Adipocyte (in vitro differentiated cells): ENCODE data around the gene NKAIN1.

ENCODE experiments used
- DNase-seq: peaks from one replicate; pipeline ENCODE4 v3.0.0-alpha.2; 2015; ENCODE audit warnings: low read depth
- H3K27me3 ChIP-seq: replicated peaks from 2 replicates; pipeline ENCODE4 v1.7.0; 2013; ENCODE audit warnings: mild to moderate bottlenecking, low read length, moderate library complexity; ENCODE audit not compliant: control insufficient read depth, insufficient read depth
- H3K36me3 ChIP-seq: 2 replicates; pipeline ENCODE4 v1.7.0; 2013; ENCODE audit warnings: low read length, mild to moderate bottlenecking, moderate library complexity; ENCODE audit not compliant: control insufficient read depth, insufficient read depth, severe bottlenecking
- H3K4me1 ChIP-seq: 2 replicates; pipeline ENCODE4 v1.7.0; 2013; ENCODE audit warnings: mild to moderate bottlenecking, low read length, moderate library complexity; ENCODE audit not compliant: control insufficient read depth, insufficient read depth
- H3K4me3 ChIP-seq: 2 replicates; pipeline ENCODE4 v1.7.0; 2013; ENCODE audit warnings: mild to moderate bottlenecking, low read length, moderate library complexity
- H3K9ac ChIP-seq: 2 replicates; pipeline ENCODE4 v1.7.0; 2013; ENCODE audit warnings: mild to moderate bottlenecking, low read length, moderate library complexity
- H3K9me3 ChIP-seq: 2 replicates; pipeline ENCODE4 v1.7.0; 2013; ENCODE audit warnings: mild to moderate bottlenecking, low read length, moderate library complexity; ENCODE audit not compliant: control insufficient read depth

NKAIN1 gene

GRCh38 chr1:31232689-31233088 is 7.0 kb downstream of the NKAIN1 start:
- peaks cover 28% of the 10 kb centered on the region for H3K27me3 ChIP-seq
- DNase-seq, result no peak
- no peak overlapping the region for H3K4me3 ChIP-seq
- no peaks in the 10 kb centered on the region for H3K9me3 ChIP-seq
- H3K36me3 ChIP-seq, result no peaks in the 10 kb centered on the region
- no peaks in the 10 kb centered on the region for H3K4me1 ChIP-seq
- no peak overlapping the region for H3K9ac ChIP-seq

GRCh38 chr1:31231802-31232201 is 7.9 kb downstream of the NKAIN1 start:
- no peaks in the 10 kb centered on the region for H3K9me3 ChIP-seq
- no peaks in the 10 kb centered on the region for H3K4me1 ChIP-seq
- no peaks in the 10 kb centered on the region for H3K36me3 ChIP-seq
- no peak for DNase-seq
- peaks cover 24% of the 10 kb centered on the region for H3K27me3 ChIP-seq
- H3K4me3 ChIP-seq, result no peak overlapping the region
- H3K9ac ChIP-seq, result no peak overlapping the region

DNA sequence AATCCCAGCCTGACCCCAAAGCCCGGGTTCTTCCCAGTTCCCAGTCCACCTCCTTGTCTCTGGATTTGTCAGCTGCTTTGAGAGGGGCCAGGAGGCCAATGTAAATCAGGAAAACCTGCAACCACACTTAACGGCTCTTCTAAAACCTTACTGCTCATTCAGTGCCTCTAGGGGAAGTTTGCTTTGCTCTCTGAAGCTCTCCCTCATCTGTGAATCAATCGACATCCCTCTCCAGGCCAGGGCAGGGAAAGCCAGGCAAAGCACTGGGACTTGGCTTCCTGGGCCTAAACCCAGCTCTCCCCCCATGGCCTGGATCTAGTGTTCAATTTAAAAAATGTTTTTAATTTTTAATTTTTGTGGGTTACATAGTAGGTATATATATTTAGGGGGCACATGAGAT is 9.3 kb downstream of the NKAIN1 start:
- Histone ChIP-seq H3K27me3 (peaks cover 15% of the 10 kb centered on the region), H3K4me3 (no peak overlapping the region), H3K9ac (no peak overlapping the region), H3K4me1 (no peaks in the 10 kb centered on the region), H3K36me3 (no peaks in the 10 kb centered on the region), H3K9me3 (no peaks in the 10 kb centered on the region)
- DNase-seq, result no peak

DNA sequence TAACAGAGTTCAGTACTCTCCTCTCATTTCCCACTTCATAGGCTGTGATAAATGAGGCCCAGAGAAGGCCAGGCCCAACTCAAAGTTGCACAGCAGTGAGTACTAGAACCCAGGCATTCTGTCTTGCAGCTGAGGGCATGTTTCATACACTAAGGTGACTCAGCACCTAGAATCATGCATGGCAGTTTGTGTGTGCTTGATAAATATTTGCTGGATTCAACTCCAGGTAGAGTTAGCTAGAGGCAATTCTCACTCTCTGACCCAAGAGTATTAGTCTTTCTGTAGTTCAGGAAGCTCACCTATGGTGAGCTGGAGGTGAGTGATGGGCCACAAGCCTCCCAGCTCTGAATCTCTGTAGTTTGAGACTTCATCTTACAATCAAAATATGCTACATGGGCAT is 10.7 kb downstream of the NKAIN1 start:
- no peak for DNase-seq
- H3K9me3 ChIP-seq, result no peaks in the 10 kb centered on the region
- no peaks in the 10 kb centered on the region for H3K36me3 ChIP-seq
- H3K4me1 ChIP-seq, result peaks cover 4% of the 10 kb centered on the region
- H3K9ac ChIP-seq, result no peak overlapping the region
- peaks cover 21% of the 10 kb centered on the region for H3K27me3 ChIP-seq
- no peak overlapping the region for H3K4me3 ChIP-seq

- peaks cover 25% of the 10 kb centered on the region for H3K27me3 ChIP-seq
- peaks cover 4% of the 10 kb centered on the region for H3K4me1 ChIP-seq
- no peak overlapping the region for H3K9ac ChIP-seq
- H3K9me3 ChIP-seq, result no peaks in the 10 kb centered on the region
- no peak for DNase-seq
- no peaks in the 10 kb centered on the region for H3K36me3 ChIP-seq
- no peak overlapping the region for H3K4me3 ChIP-seq
Measured at GRCh38 chr1:31227891-31228568, 11.7 kb downstream of the NKAIN1 start.

DNA sequence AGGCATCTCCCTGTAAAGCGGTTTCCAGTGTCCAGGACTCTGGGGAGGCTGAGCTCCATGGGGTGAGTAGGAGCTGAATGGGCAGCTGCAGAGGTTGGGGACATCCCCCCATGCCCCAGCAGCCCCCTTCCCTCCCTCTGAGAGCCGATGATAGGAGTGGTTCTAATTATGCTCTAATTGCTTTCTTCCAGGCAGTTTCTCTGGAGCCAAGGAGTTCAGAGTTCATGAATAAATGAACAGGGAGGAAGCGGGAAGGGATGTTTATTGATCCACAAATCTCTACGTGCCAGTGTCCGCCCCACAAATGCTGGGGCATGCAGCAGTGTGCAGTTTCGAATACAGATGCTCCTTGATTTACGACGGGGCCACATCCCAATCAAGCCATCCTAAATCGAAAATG is 15.6 kb downstream of the NKAIN1 start:
- H3K27me3 ChIP-seq, result peaks cover 30% of the 10 kb centered on the region
- H3K4me1 ChIP-seq, result peaks cover 4% of the 10 kb centered on the region
- DNase-seq, result no peak
- no peak overlapping the region for H3K9ac ChIP-seq
- no peaks in the 10 kb centered on the region for H3K36me3 ChIP-seq
- no peak overlapping the region for H3K4me3 ChIP-seq
- no peaks in the 10 kb centered on the region for H3K9me3 ChIP-seq

DNA sequence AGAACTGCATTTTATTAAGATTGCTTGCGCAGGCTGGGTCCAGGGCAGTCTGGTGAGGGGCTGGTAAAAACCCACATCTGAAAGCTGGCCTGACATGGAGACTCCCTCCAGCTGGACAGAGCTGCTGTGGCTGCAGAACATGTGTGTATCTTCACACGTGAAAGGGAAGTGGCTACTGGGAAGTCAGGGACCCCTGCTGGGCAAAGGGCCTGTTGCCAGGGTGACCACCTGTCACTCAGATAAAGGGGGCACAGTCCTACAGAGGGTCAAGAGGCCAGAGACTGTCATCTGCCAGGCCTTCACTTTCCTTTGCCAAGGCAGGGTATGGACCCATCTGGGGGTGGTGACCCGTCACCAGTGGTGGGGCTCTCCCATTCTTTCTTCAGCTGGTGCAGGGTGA is 17.5 kb downstream of the NKAIN1 start:
- no peak for DNase-seq
- Histone ChIP-seq H3K27me3 (peaks cover 29% of the 10 kb centered on the region), H3K9me3 (no peaks in the 10 kb centered on the region), H3K36me3 (no peaks in the 10 kb centered on the region), H3K4me3 (no peak overlapping the region), H3K9ac (no peak overlapping the region), H3K4me1 (peaks cover 4% of the 10 kb centered on the region)

GRCh38 chr1:31221072-31221471 is 18.6 kb downstream of the NKAIN1 start:
- Histone ChIP-seq H3K36me3 (no peaks in the 10 kb centered on the region), H3K9ac (no peak overlapping the region), H3K27me3 (peaks cover 27% of the 10 kb centered on the region), H3K4me3 (no peak overlapping the region), H3K9me3 (no peaks in the 10 kb centered on the region), H3K4me1 (peaks cover 4% of the 10 kb centered on the region)
- DNase-seq, result no peak

GRCh38 chr1:31219489-31219888 is 20.2 kb downstream of the NKAIN1 start:
- H3K4me3 ChIP-seq, result no peak overlapping the region
- H3K9me3 ChIP-seq, result peaks cover 7% of the 10 kb centered on the region
- H3K4me1 ChIP-seq, result peaks cover 4% of the 10 kb centered on the region
- peaks cover 33% of the 10 kb centered on the region for H3K27me3 ChIP-seq
- H3K9ac ChIP-seq, result no peak overlapping the region
- H3K36me3 ChIP-seq, result no peaks in the 10 kb centered on the region
- no peak for DNase-seq

- Histone ChIP-seq H3K9ac (no peak overlapping the region), H3K36me3 (no peaks in the 10 kb centered on the region), H3K27me3 (peaks cover 27% of the 10 kb centered on the region), H3K9me3 (peaks cover 10% of the 10 kb centered on the region), H3K4me3 (no peak overlapping the region), H3K4me1 (no peaks in the 10 kb centered on the region)
- DNase-seq, result no peak
Measured at GRCh38 chr1:31218705-31219104, 21.0 kb downstream of the NKAIN1 start.

DNA sequence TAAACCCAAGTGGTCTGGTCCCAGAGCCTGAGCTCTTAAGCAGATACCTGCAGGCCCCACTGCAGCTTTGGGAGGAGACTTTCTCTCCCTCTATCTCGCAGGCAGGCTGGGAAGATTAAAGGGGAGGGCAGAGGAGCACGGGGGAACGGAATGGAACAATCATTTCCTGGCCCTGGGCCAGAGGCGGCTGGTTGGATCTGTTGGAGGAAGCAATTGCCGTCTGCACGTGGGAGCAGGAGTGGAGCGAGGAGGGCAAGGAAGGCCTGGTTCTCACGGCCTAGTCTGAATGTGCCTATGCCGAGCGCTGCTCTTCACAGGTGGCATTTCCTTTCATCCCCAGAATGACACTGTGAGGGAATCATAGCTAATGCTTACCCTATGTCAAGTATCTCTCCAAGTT is 23.7 kb downstream of the NKAIN1 start:
- H3K9me3 ChIP-seq, result peaks cover 30% of the 10 kb centered on the region
- H3K27me3 ChIP-seq, result peaks cover 20% of the 10 kb centered on the region
- no peak overlapping the region for H3K4me3 ChIP-seq
- H3K9ac ChIP-seq, result no peak overlapping the region
- no peaks in the 10 kb centered on the region for H3K36me3 ChIP-seq
- no peaks in the 10 kb centered on the region for H3K4me1 ChIP-seq
- no peak for DNase-seq

DNA sequence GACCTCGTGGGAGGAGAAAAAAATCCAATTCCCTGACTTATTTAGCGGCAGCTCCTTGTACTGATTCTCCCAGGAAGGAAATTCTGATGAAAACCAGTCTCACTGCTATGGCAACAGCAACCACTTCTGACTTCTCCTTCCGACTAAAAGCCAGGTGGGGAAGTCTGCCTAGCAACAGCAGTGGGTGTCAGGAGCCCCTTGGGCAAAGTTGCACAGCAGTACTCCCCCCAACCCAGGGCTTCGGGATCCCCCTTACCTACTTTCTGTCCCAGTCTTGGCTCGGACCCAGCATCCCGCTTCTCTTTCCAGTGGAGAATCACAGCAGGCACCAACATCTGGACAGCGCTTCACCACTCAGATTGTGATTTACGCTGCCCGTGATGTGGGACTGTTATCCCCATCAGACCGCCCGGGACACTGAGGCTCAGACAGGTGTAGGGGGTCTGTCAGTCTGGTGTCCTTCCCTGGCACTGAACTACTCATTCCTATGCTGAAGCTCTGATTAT is 24.6 kb downstream of the NKAIN1 start:
- Histone ChIP-seq H3K36me3 (no peaks in the 10 kb centered on the region), H3K9me3 (peaks cover 37% of the 10 kb centered on the region), H3K9ac (no peak overlapping the region), H3K4me1 (no peaks in the 10 kb centered on the region), H3K27me3 (peaks cover 20% of the 10 kb centered on the region), H3K4me3 (no peak overlapping the region)
- DNase-seq, result no peak
